Epithelial cell of proximal tubule (primary cell): Measurements from ENCODE around the gene ZNF740. TPM values are rescaled to one million over a fixed set of nuclear protein-coding genes. Genes with fewer than 3 reads are reported as not detected.
A peak's percentile ranks its signal among the peaks of the same experiment; 100 is the strongest.
"Not testable (repeated sequence)": the region's sequence is repeated elsewhere in the genome, so short reads cannot be mapped to it uniquely, and the experiment has no call there.

ENCODE experiments used
- DNase-seq: peaks from one replicate; pipeline ENCODE4 v3.0.0-alpha.2; 2011; ENCODE audit warnings: low read depth
- H3K4me3 ChIP-seq: 2 replicates; pipeline ENCODE4 v1.5.1; 2011; ENCODE audit warnings: low read depth, mild to moderate bottlenecking, low read length
- CTCF ChIP-seq: conservative IDR thresholded peaks from 2 replicates; pipeline ENCODE4 v1.5.1; 2012; ENCODE audit warnings: low read depth, mild to moderate bottlenecking, low read length
- total RNA-seq: library from RNA; depleted of rRNA; stranded (reverse); fragments of >200 nt; gene quantifications from 2 replicates; pipeline ENCODE4 v1.2.3, GENCODE V29; 2015

Gene ZNF740
- total RNA-seq, 1 donor from 2014 or later = 5.5 TPM

GRCh38 chr12:53172352-53172751 lies 8.2 kb upstream of the ZNF740 start:
- H3K4me3 ChIP-seq = no peak overlapping the region
- no peak for TF ChIP-seq CTCF
- DNase-seq = no peak

DNA sequence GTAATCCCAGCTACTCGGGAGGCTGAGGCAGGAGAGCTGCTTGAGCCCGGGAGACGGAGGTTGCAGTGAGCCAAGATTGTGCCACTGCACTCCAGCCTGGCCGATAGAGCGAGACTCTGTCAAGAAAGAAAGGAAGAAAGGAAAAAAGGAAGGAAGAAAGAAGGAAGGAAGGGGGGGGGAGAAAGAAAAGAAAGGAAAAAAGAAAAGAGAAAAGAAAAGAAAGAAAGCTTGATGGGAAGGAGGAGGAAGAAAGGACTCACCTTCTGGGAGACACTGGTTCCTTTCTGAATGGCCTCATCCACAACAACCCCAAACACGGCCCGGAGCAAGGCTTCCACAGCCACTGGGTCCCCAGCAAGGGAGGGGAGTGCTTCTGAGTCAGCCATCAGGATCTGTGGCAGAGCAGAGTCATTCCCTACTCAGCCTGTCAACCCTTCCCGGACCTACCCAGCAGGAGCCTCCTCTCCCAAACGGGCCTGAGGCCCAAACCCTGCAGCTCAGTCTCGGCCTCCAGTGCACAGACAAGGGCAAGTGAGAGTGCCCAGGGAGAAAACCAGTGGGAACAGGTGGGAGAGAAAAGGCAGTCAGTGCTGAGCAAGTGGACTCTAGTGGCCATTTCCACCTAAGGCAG lies 7.3 kb upstream of the ZNF740 start:
- H3K4me3 ChIP-seq = no peak overlapping the region
- DNase-seq = no peak
- no peak for TF ChIP-seq CTCF

DNA sequence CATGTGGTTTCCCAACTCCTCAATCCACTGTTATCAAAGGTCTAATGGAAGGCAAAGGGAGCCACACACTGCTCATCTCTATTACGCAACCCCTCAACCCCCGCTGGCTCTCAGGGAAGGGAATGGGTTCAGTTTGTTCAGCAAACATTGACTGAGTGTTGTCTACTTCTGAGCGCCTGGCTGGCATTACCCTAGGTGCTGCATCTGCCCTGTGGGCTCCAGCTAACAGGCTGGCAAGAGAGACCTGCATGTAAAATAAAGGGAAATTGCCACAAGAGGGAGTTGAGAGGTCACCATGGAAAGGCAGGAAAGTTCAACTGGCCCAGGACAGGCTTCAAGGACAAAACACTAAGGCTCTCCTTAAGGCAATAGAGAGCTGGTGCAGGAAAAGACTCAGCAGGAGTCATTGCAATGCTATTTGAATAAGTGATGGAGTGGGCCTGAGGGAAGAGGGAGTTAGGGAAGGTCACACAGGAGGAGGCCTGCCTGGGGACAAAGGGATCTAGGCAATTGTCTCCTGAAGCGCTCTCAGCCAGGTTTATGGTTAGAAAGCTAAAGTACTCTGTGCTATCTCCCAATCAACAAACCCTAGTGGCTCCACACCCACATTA lies 5.5 kb upstream of the ZNF740 start:
- peak; percentile 51 for TF ChIP-seq CTCF
- H3K4me3 ChIP-seq = no peak overlapping the region
- no peak for DNase-seq

GRCh38 chr12:53176750-53177149 lies 3.8 kb upstream of the ZNF740 start:
- H3K4me3 ChIP-seq = no peak overlapping the region
- no peak for TF ChIP-seq CTCF
- DNase-seq = no peak

- H3K4me3 ChIP-seq, DNase-seq: not testable (repeated sequence)
Measured at GRCh38 chr12:53177447-53177846, 3.1 kb upstream of the ZNF740 start.

- not testable (repeated sequence) for H3K4me3 ChIP-seq, DNase-seq
Measured at GRCh38 chr12:53178803-53179202, 1.7 kb upstream of the ZNF740 start.

- no peak for TF ChIP-seq CTCF
- no peak for DNase-seq
- H3K4me3 ChIP-seq = peak overlapping the region; percentile 84
Measured at GRCh38 chr12:53179687-53180219, 769 bp upstream of the ZNF740 start.
